Panc1 (cell line): Measurements from ENCODE around the gene CHD1L. TPM values are rescaled to one million over a fixed set of nuclear protein-coding genes. Genes with fewer than 3 reads are reported as not detected.

Source experiments
- ATAC-seq: fragments of 200-7000 bp; cut with Tn5 transposase; 2 replicates; pipeline ENCODE4 v1.9.1; 2020; ENCODE audit warnings: mild to moderate bottlenecking, moderate library complexity
- BruUV-seq: library from RNA; stranded (reverse); fragments of 400-500 nt; replicated peaks from 2 replicates; lab custom pipeline; 2021; lab: Mats Ljungman, UMichigan
- CTCF ChIA-PET: fragments of 300-600 bp; sonication (Branson Sonifier 250); formaldehyde crosslinking; loops from one replicate; lab custom pipeline; 2022; ENCODE audit warnings: antibody characterized with exemption; lab: Charles Lee
- POLR2A ChIA-PET: fragments of 300-600 bp; sonication (Branson Sonifier 250); formaldehyde crosslinking; loops from one replicate; lab custom pipeline; 2022; ENCODE audit warnings: antibody characterized with exemption; lab: Charles Lee
- DNase-seq: peaks from one replicate; pipeline ENCODE4 v3.0.0-alpha.2; 2010; ENCODE audit warnings: low read depth, low spot score
- H3K27ac ChIP-seq: 2 replicates; pipeline ENCODE4 v1.5.1; 2011; ENCODE audit warnings: mild to moderate bottlenecking, low read length, inconsistent platforms
- H3K27me3 ChIP-seq: fragments of 200-500 bp; sonication (Bioruptor generic); 2 replicates; pipeline ENCODE4 v1.6.0; 2014; ENCODE audit warnings: low read length, inconsistent platforms; ENCODE audit not compliant: control insufficient read depth, insufficient read depth
- H3K36me3 ChIP-seq: fragments of 200-500 bp; sonication (Bioruptor generic); 2 replicates; pipeline ENCODE4 v1.5.1; 2014; ENCODE audit warnings: inconsistent platforms, mild to moderate bottlenecking, low read length, moderate library complexity; ENCODE audit not compliant: control insufficient read depth, insufficient read depth
- H3K4me1 ChIP-seq: 2 replicates; pipeline ENCODE4 v1.5.1; 2011; ENCODE audit warnings: inconsistent platforms, mild to moderate bottlenecking, low read length, moderate library complexity; ENCODE audit not compliant: control insufficient read depth, insufficient read depth
- H3K4me3 ChIP-seq, 2 experiments: 2 replicates each; pipeline ENCODE4 v1.5.1; 2011 to 2012; ENCODE audit warnings: low read depth in 2 of 2, low read length in 2 of 2, mild to moderate bottlenecking in 2 of 2, inconsistent platforms in 1 of 2, moderate library complexity in 1 of 2
- H3K9me3 ChIP-seq: fragments of 200-500 bp; sonication (Bioruptor generic); 2 replicates; pipeline ENCODE4 v1.5.1; 2014; ENCODE audit warnings: low read depth, mild to moderate bottlenecking, inconsistent platforms, low read length, moderate library complexity; ENCODE audit not compliant: control insufficient read depth, insufficient read depth
- POLR2AphosphoS5 ChIP-seq: IDR thresholded peaks from 2 replicates; pipeline ENCODE4 v1.6.1; 2012; ENCODE audit warnings: mild to moderate bottlenecking, low read depth, low read length, moderate library complexity
- SIN3A ChIP-seq: IDR thresholded peaks from 2 replicates; pipeline ENCODE4 v1.6.1; 2012; ENCODE audit warnings: low read depth, mild to moderate bottlenecking, low read length, moderate library complexity, borderline replicate concordance; ENCODE audit not compliant: insufficient read depth
- TCF7L2 ChIP-seq: IDR thresholded peaks from 2 replicates; pipeline ENCODE4 v1.6.1; 2011; ENCODE audit warnings: mild to moderate bottlenecking, low read depth, low read length, inconsistent platforms
- in situ Hi-C: cut with HindIII; loops from 2 replicates; pipeline ENCODE4 v1.10.0; 2016; ENCODE audit warnings: low sequenced_read_pairs, low pct_unique_long_range_greater_than_20kb
- intact Hi-C: fragments of 100-400 bp; cut with micrococcal nuclease; formaldehyde crosslinking; loops from one replicate; pipeline ENCODE4 v1.10.0; 2022; ENCODE audit not compliant: unreplicated experiment
- total RNA-seq: library from RNA; stranded (reverse); gene quantifications from one replicate; pipeline ENCODE4 v1.2.1, GENCODE V29; 2021; ENCODE audit not compliant: unreplicated experiment
- TF ChIP-seq, protein P1 (sequence below): fragments of 450-650 bp; IDR thresholded peaks from 2 replicates; pipeline ENCODE4 v1.5.1; 2017; ENCODE audit warnings: mild to moderate bottlenecking
- TF ChIP-seq, protein P2 (sequence below), 2 experiments: IDR thresholded peaks; 2 replicates each; pipeline ENCODE4 v1.6.1; 2011 to 2012; ENCODE audit warnings: low read depth in 2 of 2, control low read depth in 1 of 2, low read length in 1 of 2, mild to moderate bottlenecking in 1 of 2, moderate library complexity in 1 of 2; ENCODE audit not compliant: insufficient read depth in 1 of 2

Gene CHD1L
- total RNA-seq, 1 experiment from 2014 or later: 48.3 TPM

GRCh38 chr1:147341246-147341645 is 98.8 kb downstream of the CHD1L start:
- intact Hi-C loops: no loop called here
- POLR2A ChIA-PET: no interaction called here
- BruUV-seq: no TSS peak

More at GRCh38 chr1:147341246-147341645, 98.8 kb downstream of the CHD1L start:
- TF ChIP-seq, protein P1, sequence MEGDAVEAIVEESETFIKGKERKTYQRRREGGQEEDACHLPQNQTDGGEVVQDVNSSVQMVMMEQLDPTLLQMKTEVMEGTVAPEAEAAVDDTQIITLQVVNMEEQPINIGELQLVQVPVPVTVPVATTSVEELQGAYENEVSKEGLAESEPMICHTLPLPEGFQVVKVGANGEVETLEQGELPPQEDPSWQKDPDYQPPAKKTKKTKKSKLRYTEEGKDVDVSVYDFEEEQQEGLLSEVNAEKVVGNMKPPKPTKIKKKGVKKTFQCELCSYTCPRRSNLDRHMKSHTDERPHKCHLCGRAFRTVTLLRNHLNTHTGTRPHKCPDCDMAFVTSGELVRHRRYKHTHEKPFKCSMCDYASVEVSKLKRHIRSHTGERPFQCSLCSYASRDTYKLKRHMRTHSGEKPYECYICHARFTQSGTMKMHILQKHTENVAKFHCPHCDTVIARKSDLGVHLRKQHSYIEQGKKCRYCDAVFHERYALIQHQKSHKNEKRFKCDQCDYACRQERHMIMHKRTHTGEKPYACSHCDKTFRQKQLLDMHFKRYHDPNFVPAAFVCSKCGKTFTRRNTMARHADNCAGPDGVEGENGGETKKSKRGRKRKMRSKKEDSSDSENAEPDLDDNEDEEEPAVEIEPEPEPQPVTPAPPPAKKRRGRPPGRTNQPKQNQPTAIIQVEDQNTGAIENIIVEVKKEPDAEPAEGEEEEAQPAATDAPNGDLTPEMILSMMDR: no peak
- TF ChIP-seq, protein P2, sequence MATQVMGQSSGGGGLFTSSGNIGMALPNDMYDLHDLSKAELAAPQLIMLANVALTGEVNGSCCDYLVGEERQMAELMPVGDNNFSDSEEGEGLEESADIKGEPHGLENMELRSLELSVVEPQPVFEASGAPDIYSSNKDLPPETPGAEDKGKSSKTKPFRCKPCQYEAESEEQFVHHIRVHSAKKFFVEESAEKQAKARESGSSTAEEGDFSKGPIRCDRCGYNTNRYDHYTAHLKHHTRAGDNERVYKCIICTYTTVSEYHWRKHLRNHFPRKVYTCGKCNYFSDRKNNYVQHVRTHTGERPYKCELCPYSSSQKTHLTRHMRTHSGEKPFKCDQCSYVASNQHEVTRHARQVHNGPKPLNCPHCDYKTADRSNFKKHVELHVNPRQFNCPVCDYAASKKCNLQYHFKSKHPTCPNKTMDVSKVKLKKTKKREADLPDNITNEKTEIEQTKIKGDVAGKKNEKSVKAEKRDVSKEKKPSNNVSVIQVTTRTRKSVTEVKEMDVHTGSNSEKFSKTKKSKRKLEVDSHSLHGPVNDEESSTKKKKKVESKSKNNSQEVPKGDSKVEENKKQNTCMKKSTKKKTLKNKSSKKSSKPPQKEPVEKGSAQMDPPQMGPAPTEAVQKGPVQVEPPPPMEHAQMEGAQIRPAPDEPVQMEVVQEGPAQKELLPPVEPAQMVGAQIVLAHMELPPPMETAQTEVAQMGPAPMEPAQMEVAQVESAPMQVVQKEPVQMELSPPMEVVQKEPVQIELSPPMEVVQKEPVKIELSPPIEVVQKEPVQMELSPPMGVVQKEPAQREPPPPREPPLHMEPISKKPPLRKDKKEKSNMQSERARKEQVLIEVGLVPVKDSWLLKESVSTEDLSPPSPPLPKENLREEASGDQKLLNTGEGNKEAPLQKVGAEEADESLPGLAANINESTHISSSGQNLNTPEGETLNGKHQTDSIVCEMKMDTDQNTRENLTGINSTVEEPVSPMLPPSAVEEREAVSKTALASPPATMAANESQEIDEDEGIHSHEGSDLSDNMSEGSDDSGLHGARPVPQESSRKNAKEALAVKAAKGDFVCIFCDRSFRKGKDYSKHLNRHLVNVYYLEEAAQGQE (IDR thresholded peaks at IDR 0.05; ENCODE audit: insufficient read depth in 1 of 2, low read depth in 2 of 2, low read length in 1 of 2): no peak
- no peak for TF ChIP-seq SIN3A
- no peak for TF ChIP-seq TCF7L2
- TF ChIP-seq POLR2AphosphoS5: no peak
- Histone ChIP-seq H3K9me3 (no peaks in the 10 kb centered on the region), H3K36me3 (no peaks in the 10 kb centered on the region), H3K4me1 (no peaks in the 10 kb centered on the region), H3K27ac (no peak overlapping the region), H3K4me3 (no peak overlapping the region), H3K27me3 (peaks cover 12% of the 10 kb centered on the region)
- no peak for ATAC-seq
- CTCF ChIA-PET: no interaction called here
- no peak for DNase-seq
- in situ Hi-C loops: no loop called here

Other genes starting within 250 kb of the CHD1L start
- 6.6 TPM for gene PRKAB2, start 70.2 kb upstream of the CHD1L start, total RNA-seq
- 0.57 TPM for gene FMO5, start 17.3 kb upstream of the CHD1L start, total RNA-seq